ENCODE measurements around the gene OSBP. TPM values are rescaled to one million over a fixed set of nuclear protein-coding genes. Genes with fewer than 3 reads are reported as not detected.
"Not testable (repeated sequence)": the region's sequence is repeated elsewhere in the genome, so short reads cannot be mapped to it uniquely, and the experiment has no call there.

The OSBP gene
- total RNA-seq, 8 experiments from 2014 or later = 21.4 to 52.2 (median 33.2) TPM

DNA sequence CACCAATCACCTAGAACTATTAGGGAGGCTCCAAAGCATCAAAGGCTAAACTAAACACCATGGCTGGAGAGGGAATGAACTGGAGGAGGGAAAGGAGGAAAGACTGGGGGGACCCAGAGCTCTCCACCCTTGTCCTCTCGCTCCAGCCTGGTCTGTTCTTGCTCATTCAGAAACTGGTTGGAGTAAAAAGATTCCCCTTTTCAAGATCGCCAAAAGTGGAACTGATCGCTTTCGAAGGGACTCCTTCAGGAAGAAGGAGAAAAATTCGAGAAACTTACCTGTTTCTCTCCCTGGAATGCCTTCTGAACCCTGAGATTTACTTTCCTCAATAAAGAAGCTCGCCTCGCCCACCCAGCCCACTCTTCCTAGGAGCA is 57.3 kb downstream of the OSBP start:
- Histone ChIP-seq H3K27ac (no peak overlapping the region), H3K4me1 (replicated peaks in 1 of 2) (peaks cover 0 to 3% of the 10 kb centered on the region in 2 donors), H3K4me3 (no peak overlapping the region)
- no peak for ATAC-seq (replicated peaks in 6 of 8)
- in situ Hi-C loops (cut with MboI; ENCODE audit: low pct_unique_long_range_greater_than_20kb in 2 of 9, low sequenced_read_pairs in 9 of 9, unreplicated experiment in 9 of 9) = no loop called here
- WGBS, 10 experiments = 37 to 100% (median 76%) methylated on average over 1 to 6 of the region's 7 CpGs; no CpG with 5 or more reads in 4 of the 10 experiments

DNA sequence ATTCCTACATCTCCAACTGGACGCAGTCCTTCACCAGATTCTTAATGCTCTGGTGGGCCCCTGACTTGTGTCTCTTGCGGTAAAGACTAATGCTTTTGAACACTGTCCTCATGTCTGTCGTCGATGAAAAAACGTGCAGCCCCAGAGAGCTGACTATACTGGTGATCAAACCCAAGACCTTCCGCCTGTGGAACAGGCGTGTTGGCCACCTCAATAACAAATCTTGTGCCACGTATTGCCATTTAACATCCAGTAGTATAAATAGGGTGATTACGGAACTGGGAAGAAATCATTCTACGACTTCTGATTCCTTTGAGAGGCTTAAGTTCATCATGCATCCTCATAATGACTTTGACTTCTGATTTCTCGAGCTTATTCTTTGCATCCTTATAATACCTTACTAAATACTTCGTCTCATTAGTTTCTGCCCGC is 58.6 kb downstream of the OSBP start:
- peak in 2 of 8 experiments; percentile 4 to 12 for ATAC-seq (replicated peaks in 6 of 8)
- in situ Hi-C loops (cut with MboI; ENCODE audit: low pct_unique_long_range_greater_than_20kb in 2 of 9, low sequenced_read_pairs in 9 of 9, unreplicated experiment in 9 of 9) = no loop called here
- Histone ChIP-seq H3K27ac (no peak overlapping the region), H3K4me3 (peak overlapping the region in 2 of 5 donors; percentile 24 to 44), H3K4me1 (replicated peaks in 1 of 2) (peaks cover 0 to 3% of the 10 kb centered on the region in 2 donors)
- 0 to 73% (median 40%) methylated on average over 1 to 13 of the region's 13 CpGs; no CpG with 5 or more reads in 1 of the 10 experiments for WGBS, 10 experiments

DNA sequence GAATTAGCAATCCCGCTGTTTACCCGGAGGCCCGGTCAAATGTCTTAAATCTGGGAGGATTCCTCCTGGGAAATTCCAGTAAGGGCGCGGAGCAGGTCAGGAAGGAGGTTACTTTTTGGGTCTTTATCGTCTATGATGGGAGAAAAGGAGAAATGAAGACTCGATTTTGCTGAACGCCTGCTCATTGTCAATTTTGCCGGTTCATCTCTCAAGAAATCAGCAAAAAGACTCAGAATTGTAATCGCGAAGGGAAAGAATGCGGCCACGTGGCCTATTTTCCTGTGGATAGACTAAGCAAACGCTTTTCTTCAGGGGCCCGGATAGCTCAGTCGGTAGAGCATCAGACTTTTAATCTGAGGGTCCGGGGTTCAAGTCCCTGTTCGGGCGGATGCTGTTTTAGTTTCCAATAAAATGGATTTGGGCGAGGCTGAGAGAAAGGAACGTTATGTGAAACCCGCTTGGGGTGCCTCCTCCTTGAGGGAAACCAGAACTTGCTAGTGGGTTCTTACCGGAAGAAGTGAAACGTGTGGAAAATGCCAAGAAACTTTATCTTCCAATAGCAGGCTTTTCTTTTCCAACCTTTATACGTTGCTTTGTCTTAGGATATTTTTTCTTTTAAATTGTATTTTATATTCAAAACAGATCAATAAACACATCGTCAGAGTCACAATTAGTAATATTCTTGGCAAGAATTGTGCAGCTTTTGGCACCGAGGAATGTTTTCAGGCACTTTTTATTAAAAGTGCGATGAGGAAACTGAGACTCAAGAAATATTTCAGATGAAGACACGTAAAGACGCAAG is 59.3 kb downstream of the OSBP start:
- ATAC-seq (replicated peaks in 6 of 8) = peak in 7 of 8 experiments; percentile 23 to 50 (median 39)
- in situ Hi-C loops (cut with MboI; ENCODE audit: low pct_unique_long_range_greater_than_20kb in 2 of 9, low sequenced_read_pairs in 9 of 9, unreplicated experiment in 9 of 9) = no loop called here
- H3K4me3 ChIP-seq = peak overlapping the region; percentile 30 to 44 (median 38)
- peaks cover 0 to 3% of the 10 kb centered on the region in 2 donors for H3K4me1 ChIP-seq (replicated peaks in 1 of 2)
- WGBS, 10 experiments = 1 to 60% (median 19%) methylated on average over 1 to 28 of the region's 30 CpGs
- H3K27ac ChIP-seq = peak overlapping the region in 1 of 2 donors; percentile 38

DNA sequence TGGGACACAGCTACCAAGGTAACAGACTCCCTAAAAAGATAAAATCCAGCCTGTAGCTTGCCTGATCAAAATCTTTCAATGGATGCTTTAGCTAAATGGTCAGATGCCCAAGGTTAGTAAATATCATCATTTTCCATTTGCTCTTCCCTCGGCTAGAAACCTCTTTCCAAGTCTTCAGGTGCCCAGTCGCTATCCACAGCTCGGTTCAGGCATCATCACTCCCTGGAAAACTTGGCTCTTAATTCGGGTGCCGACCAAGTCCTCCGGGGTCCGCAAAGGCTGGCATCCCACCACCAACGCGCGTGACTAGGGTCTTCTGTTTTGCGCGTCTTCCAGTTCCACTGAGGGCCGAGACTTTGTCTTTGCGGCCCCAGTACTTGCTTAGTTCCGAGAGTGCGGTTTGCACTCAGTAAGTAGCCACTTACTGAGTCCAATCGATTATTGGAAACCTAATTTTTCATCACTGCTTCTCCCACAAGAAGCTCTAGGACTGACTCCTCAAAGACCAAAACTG is 59.9 kb downstream of the OSBP start:
- no peak for ATAC-seq (replicated peaks in 6 of 8)
- in situ Hi-C loops (cut with MboI; ENCODE audit: low pct_unique_long_range_greater_than_20kb in 2 of 9, low sequenced_read_pairs in 9 of 9, unreplicated experiment in 9 of 9) = no loop called here
- 8 to 48% (median 33%) methylated on average over 3 to 16 of the region's 17 CpGs; no CpG with 5 or more reads in 3 of the 10 experiments for WGBS, 10 experiments
- Histone ChIP-seq H3K27ac (peak overlapping the region in 1 of 2 donors; percentile 38), H3K4me1 (replicated peaks in 1 of 2) (no peaks in the 10 kb centered on the region), H3K4me3 (peak overlapping the region; percentile 30 to 44 (median 38))

DNA sequence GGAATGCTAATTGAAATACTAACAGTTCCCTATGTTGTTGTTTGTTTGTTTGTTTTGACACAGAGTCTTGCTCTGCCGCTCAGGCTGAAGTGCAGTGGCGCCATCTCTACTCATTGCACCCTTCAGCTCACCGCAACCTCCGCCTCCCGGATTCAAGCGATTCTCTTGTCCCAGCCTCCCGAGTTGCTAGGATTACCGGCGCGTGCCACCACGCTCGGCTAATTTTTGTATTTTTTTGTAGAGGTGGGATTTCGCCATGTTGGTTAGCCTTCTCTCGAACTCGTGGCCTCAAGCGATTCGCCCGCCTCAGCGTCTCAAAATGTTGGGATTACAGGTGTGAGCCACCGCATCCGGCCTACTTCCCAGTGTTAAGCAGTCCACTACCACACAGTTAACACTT is 62.3 kb downstream of the OSBP start:
- in situ Hi-C loops (cut with MboI; ENCODE audit: low pct_unique_long_range_greater_than_20kb in 2 of 9, low sequenced_read_pairs in 9 of 9, unreplicated experiment in 9 of 9) = no loop called here
- WGBS, 10 experiments = 93 to 100% (median 95%) methylated on average over 1 to 15 of the region's 21 CpGs; no CpG with 5 or more reads in 4 of the 10 experiments
- Histone ChIP-seq H3K27ac (no peak overlapping the region), H3K4me3 (no peak overlapping the region), H3K4me1 (replicated peaks in 1 of 2) (peaks cover 0 to 8% of the 10 kb centered on the region in 2 donors)
- no peak for ATAC-seq (replicated peaks in 6 of 8)

DNA sequence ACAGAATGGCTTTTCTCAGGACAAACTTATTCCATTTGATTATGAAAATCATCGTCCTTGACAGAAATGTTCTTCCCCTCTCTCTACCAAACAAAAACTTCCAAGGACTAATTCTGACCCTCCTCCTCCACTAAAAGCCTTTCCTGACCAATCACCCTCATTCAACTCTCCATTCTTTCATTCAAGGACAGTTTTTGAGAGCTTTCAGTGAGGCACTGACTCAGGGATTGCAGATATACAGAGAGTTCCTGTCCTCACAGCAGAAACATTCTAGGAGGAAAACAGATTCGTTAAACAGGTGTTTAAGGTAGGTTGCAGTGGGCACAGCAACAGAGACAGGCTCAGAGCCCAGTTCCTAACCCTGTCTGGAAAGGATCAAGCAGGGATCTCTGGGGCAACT is 62.7 kb downstream of the OSBP start:
- Histone ChIP-seq H3K4me1 (replicated peaks in 1 of 2) (peaks cover 0 to 8% of the 10 kb centered on the region in 2 donors), H3K4me3 (no peak overlapping the region), H3K27ac (no peak overlapping the region)
- in situ Hi-C loops (cut with MboI; ENCODE audit: low pct_unique_long_range_greater_than_20kb in 2 of 9, low sequenced_read_pairs in 9 of 9, unreplicated experiment in 9 of 9) = no loop called here
- ATAC-seq (replicated peaks in 6 of 8) = no peak
- 5 to 100% (median 61%) methylated on average over 1 to 2 of the region's 2 CpGs; no CpG with 5 or more reads in 2 of the 10 experiments for WGBS, 10 experiments

DNA sequence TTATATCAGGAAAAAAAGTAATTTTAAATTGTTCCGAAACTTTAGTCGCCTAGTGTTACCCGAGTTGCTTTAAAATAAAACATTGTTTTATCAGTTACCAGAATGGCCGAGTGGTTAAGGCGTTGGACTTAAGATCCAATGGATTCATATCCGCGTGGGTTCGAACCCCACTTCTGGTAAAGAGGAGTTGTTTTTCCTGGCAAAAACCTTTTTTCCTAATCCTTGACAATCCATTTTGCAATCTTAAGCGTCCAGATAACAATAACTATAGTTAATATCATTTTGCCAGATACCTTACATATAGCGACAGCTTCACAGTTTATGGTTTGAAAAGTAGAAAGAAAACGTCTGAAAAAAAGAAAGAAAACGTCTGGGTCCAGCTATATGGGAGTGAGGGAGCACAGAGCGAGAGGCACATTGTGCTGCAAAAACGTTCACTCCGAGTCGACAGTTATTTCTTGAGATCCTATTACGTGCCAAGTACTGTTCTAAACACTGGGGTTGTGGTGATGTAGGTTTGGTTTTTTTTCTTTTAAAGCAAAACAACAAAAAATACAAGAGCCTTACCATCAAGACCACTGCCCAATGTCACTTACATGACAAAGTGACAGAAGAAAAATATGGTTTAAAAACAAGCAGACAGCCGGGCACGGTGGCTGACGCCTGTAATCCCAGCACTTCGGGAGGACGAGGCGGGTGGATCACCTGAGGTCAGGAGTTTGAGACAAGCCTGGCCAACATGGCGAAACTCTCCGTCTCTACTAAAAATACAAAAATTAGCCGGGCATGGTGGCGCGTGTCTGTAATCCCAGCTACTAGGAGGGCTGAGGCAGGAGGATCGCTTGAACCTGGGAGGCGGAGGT is 63.7 kb downstream of the OSBP start:
- 0 to 58% (median 32%) methylated on average over 8 to 24 of the region's 30 CpGs for WGBS, 10 experiments
- H3K27ac ChIP-seq = no peak overlapping the region
- H3K4me3 ChIP-seq = peak overlapping the region; percentile 44 to 59 (median 55)
- peak in 2 of 8 experiments; percentile 2 to 3 for ATAC-seq (replicated peaks in 6 of 8)
- in situ Hi-C loops (cut with MboI; ENCODE audit: low pct_unique_long_range_greater_than_20kb in 2 of 9, low sequenced_read_pairs in 9 of 9, unreplicated experiment in 9 of 9) = no loop called here
- peaks cover 0 to 8% of the 10 kb centered on the region in 2 donors for H3K4me1 ChIP-seq (replicated peaks in 1 of 2)

DNA sequence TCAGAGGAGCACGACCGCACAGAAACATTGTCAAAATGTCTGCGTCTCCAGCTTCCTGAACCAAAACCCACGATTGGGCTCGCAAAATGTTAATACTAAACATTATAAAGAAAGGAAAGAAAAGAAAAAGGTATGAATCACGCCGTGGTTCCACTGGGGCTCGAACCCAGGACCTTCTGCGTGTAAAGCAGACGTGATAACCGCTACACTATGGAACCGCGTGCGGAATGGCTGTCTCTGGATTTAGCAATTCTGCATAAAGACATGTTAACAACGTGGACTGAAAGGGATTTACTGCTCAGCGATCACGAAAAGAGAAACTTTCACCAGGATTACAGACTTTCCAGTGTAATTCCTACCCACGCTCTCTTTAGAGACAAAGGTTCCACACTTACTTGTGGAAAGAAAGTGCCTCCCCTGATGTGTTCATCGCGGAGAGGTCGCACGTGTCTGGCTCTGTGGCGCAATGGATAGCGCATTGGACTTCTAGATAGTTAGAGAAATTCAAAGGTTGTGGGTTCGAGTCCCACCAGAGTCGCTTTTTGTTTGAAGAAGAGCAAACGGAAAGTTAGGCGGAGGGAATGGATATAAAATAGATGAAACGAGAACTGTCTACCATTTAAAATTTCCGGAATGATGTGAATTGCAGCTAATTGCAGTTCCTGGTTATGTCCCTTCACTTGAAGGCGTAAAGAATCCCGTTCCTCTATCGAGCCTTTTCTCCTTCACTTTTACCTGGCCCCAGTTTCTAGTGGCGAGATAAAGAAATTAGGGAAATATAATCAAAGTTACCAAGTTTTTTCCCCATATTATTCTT is 64.5 kb downstream of the OSBP start:
- ATAC-seq (replicated peaks in 6 of 8) = peak; percentile 47 to 69 (median 58)
- WGBS, 10 experiments = 0 to 9% (median 1%) methylated on average over 2 to 32 of the region's 34 CpGs
- Histone ChIP-seq H3K4me3 (peak overlapping the region; percentile 44 to 59 (median 55)), H3K27ac (peak overlapping the region; percentile 79), H3K4me1 (replicated peaks in 1 of 2) (peaks cover 0 to 8% of the 10 kb centered on the region in 2 donors)
- in situ Hi-C loops (cut with MboI; ENCODE audit: low pct_unique_long_range_greater_than_20kb in 2 of 9, low sequenced_read_pairs in 9 of 9, unreplicated experiment in 9 of 9) = no loop called here

DNA sequence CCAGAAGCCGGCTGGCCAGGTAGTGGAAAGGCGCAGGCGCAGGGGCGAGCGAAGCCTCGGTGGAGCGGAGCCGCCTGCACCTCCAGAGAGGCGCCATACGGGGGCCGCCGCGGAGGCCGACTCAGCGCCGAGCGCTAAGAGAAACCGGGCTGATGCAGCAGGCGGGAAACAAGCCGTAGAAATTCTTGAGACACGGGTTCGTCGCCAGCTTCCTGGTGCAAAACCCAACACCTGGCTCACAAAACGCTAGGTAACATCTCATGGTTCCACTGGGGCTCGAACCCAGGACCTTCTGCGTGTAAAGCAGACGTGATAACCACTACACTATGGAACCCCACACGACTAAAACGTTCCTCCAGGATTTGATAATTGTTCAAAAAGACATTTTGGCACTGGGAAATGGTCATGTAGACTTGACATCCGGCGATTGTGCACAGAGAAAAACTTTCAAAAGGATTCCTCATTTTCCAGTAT is 65.2 kb downstream of the OSBP start:
- peak overlapping the region; percentile 79 for H3K27ac ChIP-seq
- in situ Hi-C loops (cut with MboI; ENCODE audit: low pct_unique_long_range_greater_than_20kb in 2 of 9, low sequenced_read_pairs in 9 of 9, unreplicated experiment in 9 of 9) = no loop called here
- ATAC-seq (replicated peaks in 6 of 8) = peak; percentile 80 to 95 (median 93)
- peaks cover 0 to 8% of the 10 kb centered on the region in 2 donors for H3K4me1 ChIP-seq (replicated peaks in 1 of 2)
- WGBS, 10 experiments = 0 to 13% (median 0%) methylated on average over 2 to 12 of the region's 31 CpGs; no CpG with 5 or more reads in 1 of the 10 experiments
- peak overlapping the region; percentile 44 to 59 (median 55) for H3K4me3 ChIP-seq

DNA sequence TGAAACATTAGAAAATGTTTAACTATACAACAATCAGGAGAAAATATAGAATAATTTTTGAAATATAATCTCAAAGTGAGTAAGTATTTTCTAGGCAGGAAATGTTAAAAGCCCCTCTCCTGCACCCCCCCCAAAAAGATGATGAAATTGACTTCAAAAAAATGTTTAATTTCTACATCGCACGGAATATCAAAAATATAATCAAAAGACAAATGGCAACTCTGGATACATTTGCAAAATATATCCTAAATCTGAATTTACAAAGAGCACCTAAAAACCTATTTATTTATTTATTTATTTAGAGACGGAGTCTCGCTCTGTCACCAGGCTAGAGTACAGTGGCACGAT is 67.3 kb downstream of the OSBP start:
- 83 to 100% (median 100%) methylated on average over 2 to 5 of the region's 5 CpGs; no CpG with 5 or more reads in 2 of the 10 experiments for WGBS, 10 experiments
- no peak overlapping the region for H3K4me3 ChIP-seq
- H3K4me1 ChIP-seq (replicated peaks in 1 of 2) = peaks cover 0 to 8% of the 10 kb centered on the region in 2 donors
- in situ Hi-C loops (cut with MboI; ENCODE audit: low pct_unique_long_range_greater_than_20kb in 2 of 9, low sequenced_read_pairs in 9 of 9, unreplicated experiment in 9 of 9) = loop anchor here in 2 of 9 experiments (25.0 kb wide), 1 partner anchor 264 kb away; the partner anchor contains the start of gene MRPL16 (in 2 of the 2)
- H3K27ac ChIP-seq = no peak overlapping the region
- ATAC-seq (replicated peaks in 6 of 8) = no peak

DNA sequence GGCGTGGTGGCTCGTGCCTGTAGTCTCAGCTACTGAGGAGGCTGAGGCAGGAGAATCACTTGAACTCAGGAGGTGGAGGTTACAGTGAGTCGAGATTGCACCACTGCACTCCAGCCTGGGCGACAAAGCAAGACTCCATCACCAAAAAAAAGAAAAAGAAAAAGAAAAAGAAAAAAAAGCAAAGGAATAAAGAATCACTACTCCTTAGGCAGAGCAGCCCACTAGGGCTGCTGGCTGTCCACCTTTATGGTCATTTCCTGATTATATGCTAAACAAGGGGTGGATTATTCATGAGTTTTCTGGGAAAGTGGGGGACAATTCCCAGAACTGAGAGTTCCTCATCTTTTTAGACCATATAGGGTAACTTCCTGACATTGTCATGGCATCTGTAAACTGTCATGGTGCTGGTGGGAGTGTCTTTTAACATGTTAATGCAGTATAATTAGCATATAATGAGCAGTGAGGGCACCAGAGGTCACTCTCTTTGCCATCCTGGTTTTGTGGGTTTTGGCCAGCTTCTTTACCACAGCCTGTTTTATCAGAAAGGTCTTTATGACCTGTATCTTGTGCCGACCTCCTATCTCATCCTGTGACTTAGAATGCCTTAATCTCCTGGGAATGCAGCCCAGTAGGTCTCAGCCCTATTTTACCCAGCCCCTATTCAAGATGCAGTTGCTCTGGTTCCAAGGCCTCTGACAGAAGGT is 67.8 kb downstream of the OSBP start:
- in situ Hi-C loops (cut with MboI; ENCODE audit: low pct_unique_long_range_greater_than_20kb in 2 of 9, low sequenced_read_pairs in 9 of 9, unreplicated experiment in 9 of 9) = loop anchor here in 2 of 9 experiments (25.0 kb wide), 1 partner anchor 265 kb away; the partner anchor contains the start of gene MRPL16 (in 2 of the 2)
- 53 to 100% (median 80%) methylated on average over 1 to 5 of the region's 5 CpGs; no CpG with 5 or more reads in 3 of the 10 experiments for WGBS, 10 experiments
- not testable (repeated sequence) for H3K4me3 ChIP-seq; H3K27ac ChIP-seq; H3K4me1 ChIP-seq (replicated peaks in 1 of 2)
- peak in 1 of 8 experiments; percentile 1 for ATAC-seq (replicated peaks in 6 of 8)

All from motor neuron (in vitro differentiated cells).